ENCODE data around the gene C22orf31. TPM values are rescaled to one million over a fixed set of nuclear protein-coding genes. Genes with fewer than 3 reads are reported as not detected.

C22orf31 gene
- polyA plus RNA-seq, 1 experiment: not detected

DNA sequence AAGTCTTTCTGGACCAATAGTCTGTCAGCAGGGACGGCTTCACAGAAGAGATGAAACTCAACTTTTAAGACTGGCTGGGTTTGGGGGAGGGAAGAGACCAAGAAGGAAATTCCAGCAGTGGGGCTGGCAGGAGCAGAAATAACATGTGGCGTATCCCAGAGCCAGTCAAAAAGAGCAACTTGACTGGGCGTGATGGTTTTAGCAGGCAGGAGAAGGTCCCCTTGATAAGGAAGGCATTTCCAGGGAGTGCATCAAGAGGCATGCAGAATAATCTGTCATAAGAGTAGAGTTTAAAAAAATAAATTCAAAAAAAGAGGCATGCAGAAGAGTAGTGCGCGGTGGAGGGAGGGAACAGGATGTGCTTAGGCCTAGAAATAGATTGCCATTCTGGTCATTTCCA, 52.5 kb downstream of the C22orf31 start:
- TF ChIP-seq, protein P1, sequence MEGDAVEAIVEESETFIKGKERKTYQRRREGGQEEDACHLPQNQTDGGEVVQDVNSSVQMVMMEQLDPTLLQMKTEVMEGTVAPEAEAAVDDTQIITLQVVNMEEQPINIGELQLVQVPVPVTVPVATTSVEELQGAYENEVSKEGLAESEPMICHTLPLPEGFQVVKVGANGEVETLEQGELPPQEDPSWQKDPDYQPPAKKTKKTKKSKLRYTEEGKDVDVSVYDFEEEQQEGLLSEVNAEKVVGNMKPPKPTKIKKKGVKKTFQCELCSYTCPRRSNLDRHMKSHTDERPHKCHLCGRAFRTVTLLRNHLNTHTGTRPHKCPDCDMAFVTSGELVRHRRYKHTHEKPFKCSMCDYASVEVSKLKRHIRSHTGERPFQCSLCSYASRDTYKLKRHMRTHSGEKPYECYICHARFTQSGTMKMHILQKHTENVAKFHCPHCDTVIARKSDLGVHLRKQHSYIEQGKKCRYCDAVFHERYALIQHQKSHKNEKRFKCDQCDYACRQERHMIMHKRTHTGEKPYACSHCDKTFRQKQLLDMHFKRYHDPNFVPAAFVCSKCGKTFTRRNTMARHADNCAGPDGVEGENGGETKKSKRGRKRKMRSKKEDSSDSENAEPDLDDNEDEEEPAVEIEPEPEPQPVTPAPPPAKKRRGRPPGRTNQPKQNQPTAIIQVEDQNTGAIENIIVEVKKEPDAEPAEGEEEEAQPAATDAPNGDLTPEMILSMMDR (IDR thresholded peaks at IDR 0.05; ENCODE audit: insufficient read depth, low read depth, low read length): no peak
- ChIA-PET CTCF (interaction anchor here (0.7 kb wide), 1 partner anchor 20 kb away, joined by 3 read pairs; no protein-coding TSS in a partner anchor), POLR2A (no interaction called here)
- DNase-seq (ENCODE audit: low read depth): no peak
- Histone ChIP-seq H3K36me3 (ENCODE audit: control insufficient read depth, insufficient read depth, low read length) (no peaks in the 10 kb centered on the region), H3K27me3 (ENCODE audit: control insufficient read depth, insufficient read depth, low read length) (no peaks in the 10 kb centered on the region), H3K4me3 (ENCODE audit: low read depth, low read length) (no peak overlapping the region)

Other genes with a start within 250 kb of the C22orf31 start
- 0.75 and 1.1 TPM in 2 replicates for gene ZNRF3, start 178.3 kb downstream of the C22orf31 start, polyA plus RNA-seq (2011; rRNA removed)
- 1.6 and 2.1 TPM in 2 replicates for gene KREMEN1, start 11.2 kb upstream of the C22orf31 start, polyA plus RNA-seq (2011; rRNA removed)
- gene EMID1, start 144.1 kb upstream of the C22orf31 start, polyA plus RNA-seq (2011; rRNA removed): 0.05 and 0.13 TPM in 2 replicates
- gene RHBDD3, start 206.2 kb upstream of the C22orf31 start, polyA plus RNA-seq (2011; rRNA removed): 9.1 and 15.6 TPM in 2 replicates
- gene EWSR1, start 206.4 kb upstream of the C22orf31 start, polyA plus RNA-seq (2011; rRNA removed): 134 and 206 TPM in 2 replicates
- 12.4 and 17.0 TPM in 2 replicates for gene GAS2L1, start 244.8 kb upstream of the C22orf31 start, polyA plus RNA-seq (2011; rRNA removed)